Calu3 (cell line): ENCODE results near the gene ANGPT4. TPM values are rescaled to one million over a fixed set of nuclear protein-coding genes. Genes with fewer than 3 reads are reported as not detected.
A peak's percentile ranks its signal among the peaks of the same experiment; 100 is the strongest.

Experiments used
- BruUV-seq: library from RNA; stranded (reverse); fragments of 400-500 nt; replicated peaks from 2 replicates; lab custom pipeline; 2021; lab: Mats Ljungman, UMichigan
- CTCF ChIA-PET: fragments of 300-600 bp; sonication (Branson Sonifier 250); formaldehyde crosslinking; loops from one replicate; lab custom pipeline; 2022; ENCODE audit warnings: antibody characterized with exemption; lab: Charles Lee
- DNase-seq: peaks from one replicate; pipeline ENCODE4 v3.0.0; 2022
- H3K27ac Mint-ChIP-seq: one replicate; pipeline ENCODE4 v1.8.0; 2022; ENCODE audit warnings: mixed read lengths; ENCODE audit not compliant: unreplicated experiment
- H3K27me3 Mint-ChIP-seq: one replicate; pipeline ENCODE4 v1.8.0; 2022; ENCODE audit warnings: mixed read lengths; ENCODE audit not compliant: unreplicated experiment
- H3K36me3 Mint-ChIP-seq: one replicate; pipeline ENCODE4 v1.8.0; 2022; ENCODE audit warnings: mild to moderate bottlenecking, moderate library complexity, mixed read lengths; ENCODE audit not compliant: insufficient read depth, unreplicated experiment
- H3K4me1 Mint-ChIP-seq: one replicate; pipeline ENCODE4 v1.8.0; 2022; ENCODE audit warnings: mild to moderate bottlenecking, low read depth, mixed read lengths; ENCODE audit not compliant: unreplicated experiment
- H3K4me3 Mint-ChIP-seq: one replicate; pipeline ENCODE4 v1.8.0; 2022; ENCODE audit warnings: mild to moderate bottlenecking, low read depth, moderate library complexity, mixed read lengths; ENCODE audit not compliant: unreplicated experiment
- H3K9me3 Mint-ChIP-seq: one replicate; pipeline ENCODE4 v1.8.0; 2022; ENCODE audit warnings: low read depth, mixed read lengths; ENCODE audit not compliant: unreplicated experiment
- CTCF ChIP-seq: fragments of 200-600 bp; IDR thresholded peaks from one replicate; pipeline ENCODE4 v1.8.0; 2022; ENCODE audit warnings: antibody characterized with exemption; ENCODE audit not compliant: unreplicated experiment
- intact Hi-C: fragments of 100-400 bp; cut with micrococcal nuclease; formaldehyde crosslinking; loops from one replicate; pipeline ENCODE4 v1.10.0; 2022; ENCODE audit not compliant: unreplicated experiment
- total RNA-seq: library from RNA; stranded (reverse); gene quantifications from 2 replicates; pipeline ENCODE4 v1.2.3, GENCODE V29; 2022

The ANGPT4 gene
- total RNA-seq, 1 experiment from 2014 or later, result not detected

- Mint-ChIP-seq H3K27ac (no peak overlapping the region), H3K4me1 (peaks cover 33% of the 10 kb centered on the region), H3K36me3 (peaks cover 26% of the 10 kb centered on the region), H3K27me3 (no peaks in the 10 kb centered on the region), H3K4me3 (no peak overlapping the region), H3K9me3 (peaks cover 4% of the 10 kb centered on the region)
- no peak for DNase-seq
- TSS peak; percentile 5 for BruUV-seq
- intact Hi-C loops, result no loop called here
- TF ChIP-seq CTCF, result no peak
- CTCF ChIA-PET, result no interaction called here
Observed at GRCh38 chr20:836190-836589, 79.9 kb downstream of the ANGPT4 start.

GRCh38 chr20:835608-836045 lies 80.5 kb downstream of the ANGPT4 start:
- peaks cover 4% of the 10 kb centered on the region for H3K9me3 Mint-ChIP-seq
- no peaks in the 10 kb centered on the region for H3K27me3 Mint-ChIP-seq
- BruUV-seq, result no TSS peak
- intact Hi-C loops, result no loop called here
- CTCF ChIA-PET, result no interaction called here
- no peak for DNase-seq
- peaks cover 23% of the 10 kb centered on the region for H3K36me3 Mint-ChIP-seq
- H3K27ac Mint-ChIP-seq, result no peak overlapping the region
- H3K4me3 Mint-ChIP-seq, result peak overlapping the region; percentile 34
- TF ChIP-seq CTCF, result no peak
- H3K4me1 Mint-ChIP-seq, result peaks cover 33% of the 10 kb centered on the region

GRCh38 chr20:834151-834746 lies 81.9 kb downstream of the ANGPT4 start:
- CTCF ChIA-PET, result no interaction called here
- peaks cover 4% of the 10 kb centered on the region for H3K9me3 Mint-ChIP-seq
- H3K4me1 Mint-ChIP-seq, result peaks cover 33% of the 10 kb centered on the region
- peak overlapping the region; percentile 54 for H3K27ac Mint-ChIP-seq
- no peak for TF ChIP-seq CTCF
- DNase-seq, result no peak
- H3K36me3 Mint-ChIP-seq, result peaks cover 21% of the 10 kb centered on the region
- peak overlapping the region; percentile 81 for H3K4me3 Mint-ChIP-seq
- no peaks in the 10 kb centered on the region for H3K27me3 Mint-ChIP-seq
- BruUV-seq, result no TSS peak
- intact Hi-C loops, result no loop called here

GRCh38 chr20:833450-834150 lies 82.5 kb downstream of the ANGPT4 start, which contains the start of gene FAM110A:
Gene FAM110A, plus strand, starts transcription at chr20:833715. Its CDS starts 11,090 bp downstream, at chr20:844805.
- Mint-ChIP-seq H3K4me1 (peaks cover 31% of the 10 kb centered on the region), H3K27ac (peak within 1 kb of the TSS; percentile 56), H3K4me3 (peak within 1 kb of the TSS; percentile 81), H3K27me3 (no peaks in the 10 kb centered on the region), H3K36me3 (peaks cover 21% of the 10 kb centered on the region), H3K9me3 (peaks cover 4% of the 10 kb centered on the region)
- BruUV-seq, result no TSS peak
- DNase-seq, result peak; percentile 90
- intact Hi-C loops, result no loop called here
- TF ChIP-seq CTCF, result no peak
- CTCF ChIA-PET, result interaction anchor here (0.8 to 1.0 kb wide), 4 partner anchors 9 to 122 kb away, joined by 3 to 5 read pairs (median 4); no protein-coding TSS in a partner anchor
